ENCODE results near the gene GHITM.
"Not testable (repeated sequence)": the region's sequence is repeated elsewhere in the genome, so short reads cannot be mapped to it uniquely, and the experiment has no call there.

The GHITM gene

GRCh38 chr10:84139126-84140035 is at the start of gene GHITM:
GHITM (plus strand) TSS chr10:84139509; CDS start chr10:84141501, 1,992 bp downstream.
- DNase-seq (ENCODE audit: low spot score): peak; percentile 96

GRCh38 chr10:84095811-84096497 is 43.4 kb upstream of the GHITM start:
- no peak for DNase-seq (ENCODE audit: low spot score)

GRCh38 chr10:84097787-84098353 is 41.4 kb upstream of the GHITM start:
- DNase-seq (ENCODE audit: low spot score): peak; percentile 11

- no peak for DNase-seq (ENCODE audit: low spot score)
Observed at GRCh38 chr10:84098667-84099066, 40.6 kb upstream of the GHITM start.

- DNase-seq (ENCODE audit: low spot score): no peak
Observed at GRCh38 chr10:84101042-84101441, 38.3 kb upstream of the GHITM start.

GRCh38 chr10:84108797-84109196 is 30.5 kb upstream of the GHITM start:
- DNase-seq (ENCODE audit: low spot score): no peak

- DNase-seq (ENCODE audit: low spot score): not testable (repeated sequence)
Observed at GRCh38 chr10:84109772-84110171, 29.5 kb upstream of the GHITM start.

- not testable (repeated sequence) for DNase-seq (ENCODE audit: low spot score)
Observed at GRCh38 chr10:84113468-84113867, 25.8 kb upstream of the GHITM start.

GRCh38 chr10:84114088-84114667 is 25.1 kb upstream of the GHITM start:
- no peak for DNase-seq (ENCODE audit: low spot score)

- not testable (repeated sequence) for DNase-seq (ENCODE audit: low spot score)
Observed at GRCh38 chr10:84117204-84117603, 22.1 kb upstream of the GHITM start.

- DNase-seq (ENCODE audit: low spot score): no peak
Observed at GRCh38 chr10:84117686-84118394, 21.5 kb upstream of the GHITM start.

GRCh38 chr10:84118395-84119006 is 20.8 kb upstream of the GHITM start:
- DNase-seq (ENCODE audit: low spot score): no peak

- DNase-seq (ENCODE audit: low spot score): no peak
Observed at GRCh38 chr10:84123362-84123761, 15.9 kb upstream of the GHITM start.

GRCh38 chr10:84125910-84126784 is 13.2 kb upstream of the GHITM start:
- DNase-seq (ENCODE audit: low spot score): not testable (repeated sequence)

GRCh38 chr10:84126785-84127167 is 12.5 kb upstream of the GHITM start:
- DNase-seq (ENCODE audit: low spot score): no peak

GRCh38 chr10:84135836-84136235 is 3.5 kb upstream of the GHITM start:
- no peak for DNase-seq (ENCODE audit: low spot score)

- no peak for DNase-seq (ENCODE audit: low spot score)
Observed at GRCh38 chr10:84137811-84138210, 1.5 kb upstream of the GHITM start.

- peak; percentile 19 for DNase-seq (ENCODE audit: low spot score)
Observed at GRCh38 chr10:84138478-84139125, 707 bp upstream of the GHITM start.

- DNase-seq (ENCODE audit: low spot score): peak; percentile 21
Observed at GRCh38 chr10:84140036-84140379, 699 bp downstream of the GHITM start.

GRCh38 chr10:84147347-84147746 is 8.0 kb downstream of the GHITM start:
- DNase-seq (ENCODE audit: low spot score): no peak

Data from AG08396 (cell line).